Fibroblast of skin of abdomen (primary cell): Measurements from ENCODE around the gene IFNA16. TPM values are rescaled to one million over a fixed set of nuclear protein-coding genes. Genes with fewer than 3 reads are reported as not detected.
A peak's percentile ranks its signal among the peaks of the same experiment; 100 is the strongest.
"Not testable (repeated sequence)": the region's sequence is repeated elsewhere in the genome, so short reads cannot be mapped to it uniquely, and the experiment has no call there.

Source experiments
- DNase-seq: peaks from one replicate; pipeline ENCODE4 v3.0.0-alpha.2; 2013
- polyA plus RNA-seq, 2 experiments: library from polyadenylated mRNA; unstranded; fragments of 120-200 nt; gene quantifications; one replicate each; pipeline ENCODE4 v1.2.1, GENCODE V29; 2013; ENCODE audit not compliant: insufficient read length in 2 of 2

The IFNA16 gene
- not detected for polyA plus RNA-seq (2013, experiment 1 of 2; ENCODE audit: insufficient read length)
- not detected for polyA plus RNA-seq (2013, experiment 2 of 2; ENCODE audit: insufficient read length)

GRCh38 chr9:21217211-21217610 is at the start of gene IFNA16:
IFNA16 (minus strand) TSS chr9:21217311; CDS start chr9:21217305, 6 bp downstream.
- not testable (repeated sequence) for DNase-seq

GRCh38 chr9:21265421-21266189 is 48.5 kb upstream of the IFNA16 start:
- no peak for DNase-seq

- no peak for DNase-seq
Observed at GRCh38 chr9:21255538-21256212, 38.6 kb upstream of the IFNA16 start.

GRCh38 chr9:21252721-21253547 is 35.8 kb upstream of the IFNA16 start:
- DNase-seq, result peak; percentile 27

GRCh38 chr9:21251638-21252037 is 34.5 kb upstream of the IFNA16 start:
- no peak for DNase-seq

- no peak for DNase-seq
Observed at GRCh38 chr9:21251190-21251589, 34.1 kb upstream of the IFNA16 start.

GRCh38 chr9:21244836-21245235 is 27.7 kb upstream of the IFNA16 start:
- no peak for DNase-seq

GRCh38 chr9:21239911-21240310 is 22.8 kb upstream of the IFNA16 start, which contains the start of gene IFNA14:
IFNA14 (minus strand) TSS chr9:21240005; CDS start chr9:21239935, 70 bp downstream.
- no peak for DNase-seq

- not testable (repeated sequence) for DNase-seq
Observed at GRCh38 chr9:21236360-21236714, 19.2 kb upstream of the IFNA16 start.

- DNase-seq, result peak; percentile 27
Observed at GRCh38 chr9:21235468-21236359, 18.6 kb upstream of the IFNA16 start.

GRCh38 chr9:21234153-21234687 is 17.1 kb upstream of the IFNA16 start:
- DNase-seq, result no peak

GRCh38 chr9:21233258-21233657 is 16.1 kb upstream of the IFNA16 start:
- no peak for DNase-seq

- no peak for DNase-seq
Observed at GRCh38 chr9:21228122-21228521, 11.0 kb upstream of the IFNA16 start, which contains the start of gene IFNA17. IFNA17 (minus strand) TSS chr9:21228222; CDS start chr9:21228173, 49 bp downstream.

GRCh38 chr9:21213411-21214326 is 3.4 kb downstream of the IFNA16 start:
- DNase-seq, result not testable (repeated sequence)

- DNase-seq, result not testable (repeated sequence)
Observed at GRCh38 chr9:21212160-21212559, 5.0 kb downstream of the IFNA16 start.

- not testable (repeated sequence) for DNase-seq
Observed at GRCh38 chr9:21210782-21211181, 6.3 kb downstream of the IFNA16 start.

- no peak for DNase-seq
Observed at GRCh38 chr9:21210311-21210710, 6.8 kb downstream of the IFNA16 start.

GRCh38 chr9:21207043-21207442 is 10.1 kb downstream of the IFNA16 start, which contains the start of gene IFNA10:
IFNA10 (minus strand) TSS chr9:21207143; CDS start chr9:21207097, 46 bp downstream.
- not testable (repeated sequence) for DNase-seq

GRCh38 chr9:21205204-21205603 is 11.9 kb downstream of the IFNA16 start:
- DNase-seq, result no peak

GRCh38 chr9:21202105-21202504 is 15.0 kb downstream of the IFNA16 start, which contains the start of gene IFNA7:
IFNA7 (minus strand) TSS chr9:21202205; CDS start chr9:21202165, 40 bp downstream.
- DNase-seq, result not testable (repeated sequence)
